A549 treated with CpdA at 1 μM for 4 hours (cell line): ENCODE results near the gene N4BP2L1. TPM values are rescaled to one million over a fixed set of nuclear protein-coding genes. Genes with fewer than 3 reads are reported as not detected.

Experiments used
- total RNA-seq: library from RNA; stranded (reverse); fragments of 200-300 nt; extraction: Qiagen RNA extraction; gene quantifications from 5 replicates; pipeline ENCODE4 v1.2.3, GENCODE V29; 2022; ENCODE audit warnings: low read depth

N4BP2L1 gene
- total RNA-seq: 0.24 to 0.89 TPM (median 0.51 TPM) in 5 replicates

GRCh38 chr13:32427852-32428580 lies at the start of gene N4BP2L1:
TSS of gene N4BP2L1 (minus strand) at chr13:32428130. CDS start at chr13:32428082, 48 bp downstream.

Other genes starting within 250 kb of the N4BP2L1 start
- gene ZAR1L, start 112.8 kb downstream of the N4BP2L1 start, total RNA-seq: not detected in 5 replicates
- gene BRCA2, start 112.6 kb downstream of the N4BP2L1 start, total RNA-seq: 3.6 to 7.9 TPM (median 4.6 TPM) in 5 replicates
- 18.4 to 26.3 TPM (median 21.9 TPM) in 5 replicates for gene N4BP2L2, start 110.7 kb upstream of the N4BP2L1 start, total RNA-seq
- gene PDS5B, start 158.3 kb upstream of the N4BP2L1 start, total RNA-seq: 7.6 to 15.8 TPM (median 10.2 TPM) in 5 replicates